Muscle layer of duodenum (tissue), 2 donors: Measurements from ENCODE around the gene PTPRO.

Source experiments
- H3K27ac ChIP-seq: one replicate; pipeline ENCODE4 v1.7.0; 2013; ENCODE audit warnings: mild to moderate bottlenecking, low read length
- H3K27me3 ChIP-seq: one replicate; pipeline ENCODE4 v1.7.0; 2013; ENCODE audit warnings: low read depth, mild to moderate bottlenecking, control low read depth, low read length
- H3K36me3 ChIP-seq, 2 donors: one replicate each; pipeline ENCODE4 v1.7.0; 2013; ENCODE audit warnings: low read length in 2 of 2, control low read depth in 1 of 2, mild to moderate bottlenecking in 1 of 2; ENCODE audit not compliant: insufficient read depth in 2 of 2, control insufficient read depth in 1 of 2
- H3K4me1 ChIP-seq, 2 donors: one replicate each; pipeline ENCODE4 v1.7.0; 2013; ENCODE audit warnings: low read length in 2 of 2, mild to moderate bottlenecking in 2 of 2, control low read depth in 1 of 2, moderate library complexity in 1 of 2; ENCODE audit not compliant: insufficient read depth in 2 of 2, control insufficient read depth in 1 of 2
- H3K4me3 ChIP-seq, 2 donors: one replicate each; pipeline ENCODE4 v1.7.0; 2013; ENCODE audit warnings: low read length in 2 of 2, low read depth in 1 of 2, mild to moderate bottlenecking in 1 of 2
- H3K9me3 ChIP-seq, 2 donors: one replicate each; pipeline ENCODE4 v1.7.0; 2013; ENCODE audit warnings: low read length in 2 of 2, control low read depth in 1 of 2, mild to moderate bottlenecking in 1 of 2; ENCODE audit not compliant: control insufficient read depth in 1 of 2
- donor health status: healthy.

The PTPRO gene

GRCh38 chr12:15453613-15454012 lies 131.3 kb downstream of the PTPRO start:
- no peak overlapping the region for H3K27ac ChIP-seq
- H3K27me3 ChIP-seq: no peaks in the 10 kb centered on the region
- peaks cover 0 to 11% of the 10 kb centered on the region in 2 donors for H3K9me3 ChIP-seq
- no peak overlapping the region for H3K4me3 ChIP-seq
- H3K36me3 ChIP-seq: no peaks in the 10 kb centered on the region
- H3K4me1 ChIP-seq: no peaks in the 10 kb centered on the region

- peaks cover 0 to 16% of the 10 kb centered on the region in 2 donors for H3K9me3 ChIP-seq
- no peaks in the 10 kb centered on the region for H3K27me3 ChIP-seq
- no peak overlapping the region for H3K4me3 ChIP-seq
- H3K4me1 ChIP-seq: no peaks in the 10 kb centered on the region
- no peaks in the 10 kb centered on the region for H3K36me3 ChIP-seq
- H3K27ac ChIP-seq: no peak overlapping the region
Observed at GRCh38 chr12:15458008-15458407, 135.7 kb downstream of the PTPRO start.

- Histone ChIP-seq H3K4me1 (no peaks in the 10 kb centered on the region), H3K27ac (no peak overlapping the region), H3K9me3 (no peaks in the 10 kb centered on the region), H3K36me3 (no peaks in the 10 kb centered on the region), H3K27me3 (no peaks in the 10 kb centered on the region), H3K4me3 (no peak overlapping the region)
Observed at GRCh38 chr12:15468911-15469310, 146.6 kb downstream of the PTPRO start.

GRCh38 chr12:15469356-15469755 lies 147.0 kb downstream of the PTPRO start:
- no peak overlapping the region for H3K27ac ChIP-seq
- no peak overlapping the region for H3K4me3 ChIP-seq
- no peaks in the 10 kb centered on the region for H3K4me1 ChIP-seq
- no peaks in the 10 kb centered on the region for H3K9me3 ChIP-seq
- no peaks in the 10 kb centered on the region for H3K36me3 ChIP-seq
- H3K27me3 ChIP-seq: no peaks in the 10 kb centered on the region

GRCh38 chr12:15472036-15472435 lies 149.7 kb downstream of the PTPRO start:
- Histone ChIP-seq H3K4me1 (no peaks in the 10 kb centered on the region), H3K27ac (no peak overlapping the region)

GRCh38 chr12:15474766-15475165 lies 152.5 kb downstream of the PTPRO start:
- H3K4me1 ChIP-seq: no peaks in the 10 kb centered on the region
- H3K27me3 ChIP-seq: no peaks in the 10 kb centered on the region
- no peaks in the 10 kb centered on the region for H3K9me3 ChIP-seq
- H3K4me3 ChIP-seq: no peak overlapping the region
- no peaks in the 10 kb centered on the region for H3K36me3 ChIP-seq
- no peak overlapping the region for H3K27ac ChIP-seq

More at GRCh38 chr12:15472036-15472435, 149.7 kb downstream of the PTPRO start:
- Histone ChIP-seq H3K36me3 (no peaks in the 10 kb centered on the region), H3K9me3 (no peaks in the 10 kb centered on the region), H3K4me3 (no peak overlapping the region), H3K27me3 (no peaks in the 10 kb centered on the region)

GRCh38 chr12:15477761-15478160 lies 155.5 kb downstream of the PTPRO start:
- H3K9me3 ChIP-seq: no peaks in the 10 kb centered on the region
- H3K36me3 ChIP-seq: no peaks in the 10 kb centered on the region
- no peak overlapping the region for H3K4me3 ChIP-seq
- H3K27me3 ChIP-seq: no peaks in the 10 kb centered on the region
- no peaks in the 10 kb centered on the region for H3K4me1 ChIP-seq
- H3K27ac ChIP-seq: no peak overlapping the region

- Histone ChIP-seq H3K4me1 (no peaks in the 10 kb centered on the region), H3K36me3 (no peaks in the 10 kb centered on the region), H3K27ac (no peak overlapping the region), H3K4me3 (no peak overlapping the region), H3K9me3 (no peaks in the 10 kb centered on the region), H3K27me3 (no peaks in the 10 kb centered on the region)
Observed at GRCh38 chr12:15481846-15482245, 159.5 kb downstream of the PTPRO start.

- no peaks in the 10 kb centered on the region for H3K36me3 ChIP-seq
- H3K27me3 ChIP-seq: no peaks in the 10 kb centered on the region
- H3K4me3 ChIP-seq: no peak overlapping the region
- H3K9me3 ChIP-seq: no peaks in the 10 kb centered on the region
- no peaks in the 10 kb centered on the region for H3K4me1 ChIP-seq
- no peak overlapping the region for H3K27ac ChIP-seq
Observed at GRCh38 chr12:15485466-15485865, 163.2 kb downstream of the PTPRO start.

GRCh38 chr12:15486859-15487258 lies 164.6 kb downstream of the PTPRO start:
- Histone ChIP-seq H3K4me1 (no peaks in the 10 kb centered on the region), H3K27ac (no peak overlapping the region), H3K4me3 (no peak overlapping the region), H3K27me3 (no peaks in the 10 kb centered on the region), H3K9me3 (no peaks in the 10 kb centered on the region), H3K36me3 (no peaks in the 10 kb centered on the region)

GRCh38 chr12:15488481-15488880 lies 166.2 kb downstream of the PTPRO start:
- Histone ChIP-seq H3K9me3 (no peaks in the 10 kb centered on the region), H3K4me3 (no peak overlapping the region), H3K27ac (no peak overlapping the region), H3K27me3 (no peaks in the 10 kb centered on the region), H3K4me1 (no peaks in the 10 kb centered on the region), H3K36me3 (no peaks in the 10 kb centered on the region)

- H3K36me3 ChIP-seq: no peaks in the 10 kb centered on the region
- H3K4me3 ChIP-seq: no peak overlapping the region
- H3K4me1 ChIP-seq: no peaks in the 10 kb centered on the region
- H3K27ac ChIP-seq: no peak overlapping the region
- no peaks in the 10 kb centered on the region for H3K9me3 ChIP-seq
- no peaks in the 10 kb centered on the region for H3K27me3 ChIP-seq
Observed at GRCh38 chr12:15494329-15495046, 172.2 kb downstream of the PTPRO start.
